ENCODE data around the gene LILRA5. TPM values are rescaled to one million over a fixed set of nuclear protein-coding genes. Genes with fewer than 3 reads are reported as not detected.

The LILRA5 gene
- total and polyA plus RNA-seq, 2 of the 13 experiments (the other 11 are each of a cell fraction or from before 2014, with no cell fraction given), result not detected

DNA sequence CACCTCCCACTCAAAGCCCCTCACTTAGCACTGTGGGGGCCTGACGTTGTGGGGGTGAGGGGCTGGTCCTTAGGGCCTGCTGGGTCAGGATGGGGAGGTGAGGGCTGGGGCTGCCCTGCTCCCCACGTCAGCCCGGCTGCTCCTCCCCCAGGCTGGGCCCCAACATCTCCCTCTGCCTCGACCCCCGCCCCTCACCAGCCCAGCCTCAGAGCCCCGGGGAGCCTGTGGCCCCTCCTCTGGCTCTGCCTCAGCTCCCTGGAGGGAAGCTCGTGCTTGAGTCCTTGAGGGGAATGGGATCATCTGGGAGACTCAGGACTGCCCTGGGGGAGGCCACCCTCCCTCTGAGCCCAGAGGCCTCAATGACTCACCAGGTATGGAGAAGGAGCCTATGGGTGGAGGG is 19.2 kb upstream of the LILRA5 start:
- H3K79me2 ChIP-seq (ENCODE audit: insufficient read depth, low read length), result no peaks in the 10 kb centered on the region
- no peak overlapping the region for H2AFZ ChIP-seq (ENCODE audit: low read length)
- in situ Hi-C loops (cut with HindIII; ENCODE audit: extremely low pct_ligation_motif_present, low pct_unique_long_range_greater_than_20kb) (no loop called here), intact Hi-C loops (cut with micrococcal nuclease; ENCODE audit: unreplicated experiment) (no loop called here)
- no peak overlapping the region for H3K4me3 ChIP-seq (replicated peaks in 1 of 3; ENCODE audit: insufficient read depth in 1 of 3, low read depth in 2 of 3, low read length in 3 of 3)
- BruUV-seq (replicated peaks), result no TSS peak
- WGBS (ENCODE audit: low lambda C conversion rate), result 0% methylated on average over 1 of the region's 7 CpGs
- ATAC-seq (no peak), DNase-seq (ENCODE audit: low spot score) (no peak), FAIRE-seq (no peak)
- TF ChIP-seq XBP1 (CRISPR knock-in tag; IDR thresholded peaks at IDR 0.05), result no peak
- no peak for TF ChIP-seq ZNF552 (CRISPR knock-in tag; IDR thresholded peaks at IDR 0.05; ENCODE audit: borderline replicate concordance)
- no peak for TF ChIP-seq SOX13 (IDR thresholded peaks at IDR 0.05)
- TF ChIP-seq SOX13 (CRISPR knock-in tag; conservative IDR thresholded peaks at IDR 0.05 in 1 of 2, IDR thresholded peaks at IDR 0.05 in 1 of 2), result no peak
- TF ChIP-seq, protein P1, sequence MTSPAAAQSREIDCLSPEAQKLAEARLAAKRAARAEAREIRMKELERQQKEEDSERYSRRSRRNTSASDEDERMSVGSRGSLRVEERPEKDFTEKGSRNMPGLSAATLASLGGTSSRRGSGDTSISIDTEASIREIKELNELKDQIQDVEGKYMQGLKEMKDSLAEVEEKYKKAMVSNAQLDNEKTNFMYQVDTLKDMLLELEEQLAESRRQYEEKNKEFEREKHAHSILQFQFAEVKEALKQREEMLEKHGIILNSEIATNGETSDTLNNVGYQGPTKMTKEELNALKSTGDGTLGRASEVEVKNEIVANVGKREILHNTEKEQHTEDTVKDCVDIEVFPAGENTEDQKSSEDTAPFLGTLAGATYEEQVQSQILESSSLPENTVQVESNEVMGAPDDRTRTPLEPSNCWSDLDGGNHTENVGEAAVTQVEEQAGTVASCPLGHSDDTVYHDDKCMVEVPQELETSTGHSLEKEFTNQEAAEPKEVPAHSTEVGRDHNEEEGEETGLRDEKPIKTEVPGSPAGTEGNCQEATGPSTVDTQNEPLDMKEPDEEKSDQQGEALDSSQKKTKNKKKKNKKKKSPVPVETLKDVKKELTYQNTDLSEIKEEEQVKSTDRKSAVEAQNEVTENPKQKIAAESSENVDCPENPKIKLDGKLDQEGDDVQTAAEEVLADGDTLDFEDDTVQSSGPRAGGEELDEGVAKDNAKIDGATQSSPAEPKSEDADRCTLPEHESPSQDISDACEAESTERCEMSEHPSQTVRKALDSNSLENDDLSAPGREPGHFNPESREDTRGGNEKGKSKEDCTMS (CRISPR knock-in tag; conservative IDR thresholded peaks at IDR 0.05), result no peak
- no peak for TF ChIP-seq PAWR (CRISPR knock-in tag; IDR thresholded peaks at IDR 0.05; ENCODE audit: borderline replicate concordance)
- TF ChIP-seq ZUFSP (CRISPR knock-in tag; IDR thresholded peaks at IDR 0.05; ENCODE audit: borderline replicate concordance), result no peak
- TF ChIP-seq ZNF7 (CRISPR knock-in tag; IDR thresholded peaks at IDR 0.05), result no peak
- TF ChIP-seq CC2D1A (CRISPR knock-in tag; IDR thresholded peaks at IDR 0.05), result no peak
- no peak for TF ChIP-seq U2AF1 (optimal IDR thresholded peaks at IDR 0.05; ENCODE audit: low read depth, low read length)
- TF ChIP-seq SMAD1 (CRISPR knock-in tag; IDR thresholded peaks at IDR 0.05; ENCODE audit: borderline replicate concordance, low read depth), result no peak
- no peak for TF ChIP-seq NFYB (CRISPR knock-in tag; IDR thresholded peaks at IDR 0.05)
- H3K27ac ChIP-seq (ENCODE audit: extremely low read length, insufficient read depth, low read length), result no peak overlapping the region
- H3K9ac ChIP-seq (ENCODE audit: insufficient read depth, low read depth, low read length), result no peak overlapping the region
- ChIA-PET CTCF (ENCODE audit: low intra/inter-chr PET ratio, low total read pairs) (no interaction called here), POLR2A (no interaction called here)
- H3K36me3 ChIP-seq (replicated peaks in 1 of 2; ENCODE audit: control insufficient read depth in 1 of 2, insufficient read depth in 2 of 2, low read length in 2 of 2), result no peaks in the 10 kb centered on the region
- H3K4me2 ChIP-seq (ENCODE audit: low read depth, low read length), result no peak overlapping the region
- H3K9me3 ChIP-seq (ENCODE audit: low read length), result no peaks in the 10 kb centered on the region
- no peaks in the 10 kb centered on the region for H3K4me1 ChIP-seq (ENCODE audit: insufficient read depth, low read length)
- H4K20me1 ChIP-seq (ENCODE audit: insufficient read depth, low read length), result no peaks in the 10 kb centered on the region
- peaks cover 0 to 21% of the 10 kb centered on the region in 2 experiments; a peak in 2 of 5 replicates for H3K27me3 ChIP-seq (ENCODE audit: control insufficient read depth in 1 of 2, insufficient read depth in 2 of 2, low read length in 2 of 2)
